Liver (tissue), 9 donors: ENCODE data around the gene GREB1L. TPM values are rescaled to one million over a fixed set of nuclear protein-coding genes. Genes with fewer than 3 reads are reported as not detected.
"Not testable (repeated sequence)": the region's sequence is repeated elsewhere in the genome, so short reads cannot be mapped to it uniquely, and the experiment has no call there.

Experiments
- DNase-seq: peaks from one replicate; pipeline ENCODE4 v3.0.0-alpha.2; 2017; ENCODE audit warnings: low spot score
- H3K27ac ChIP-seq, 2 donors: one replicate each; pipeline ENCODE4 v1.7.0; 2013; ENCODE audit warnings: inconsistent platforms in 2 of 2, low read length in 2 of 2, control low read depth in 1 of 2, low read depth in 1 of 2, mild to moderate bottlenecking in 1 of 2
- H3K27me3 ChIP-seq, 4 donors: one replicate each; pipeline versions ENCODE4 v1.6.1 to v1.7.0; 2013; ENCODE audit warnings: low read length in 3 of 4, inconsistent platforms in 1 of 4, mild to moderate bottlenecking in 1 of 4, moderate library complexity in 1 of 4; ENCODE audit not compliant: control insufficient read depth in 4 of 4, insufficient read depth in 4 of 4
- H3K36me3 ChIP-seq, 4 donors: one replicate each; pipeline versions ENCODE4 v1.6.1 to v1.7.0; 2013; ENCODE audit warnings: low read length in 3 of 4, mild to moderate bottlenecking in 3 of 4, low read depth in 1 of 4, moderate library complexity in 1 of 4; ENCODE audit not compliant: control insufficient read depth in 4 of 4, insufficient read depth in 3 of 4
- H3K4me1 ChIP-seq, 4 donors: one replicate each; pipeline versions ENCODE4 v1.6.1 to v1.7.0; 2013; ENCODE audit warnings: low read length in 3 of 4, mild to moderate bottlenecking in 3 of 4, moderate library complexity in 1 of 4; ENCODE audit not compliant: control insufficient read depth in 4 of 4, insufficient read depth in 4 of 4
- H3K4me3 ChIP-seq, 3 donors: one replicate each; pipeline versions ENCODE4 v1.6.1 to v1.7.0; 2013; ENCODE audit warnings: low read length in 3 of 3, control low read depth in 1 of 3, low read depth in 1 of 3, mild to moderate bottlenecking in 1 of 3
- H3K9ac ChIP-seq, 2 donors: one replicate each; pipeline ENCODE4 v1.7.0; 2013; ENCODE audit warnings: low read length in 2 of 2, mild to moderate bottlenecking in 2 of 2, moderate library complexity in 2 of 2, control low read depth in 1 of 2, low read depth in 1 of 2
- H3K9me3 ChIP-seq, 4 donors: one replicate each; pipeline versions ENCODE4 v1.6.1 to v1.7.0; 2013; ENCODE audit warnings: low read length in 3 of 4; ENCODE audit not compliant: control insufficient read depth in 4 of 4
- ATF3 ChIP-seq: IDR thresholded peaks from 2 replicates; pipeline ENCODE4 v1.6.1; 2016; ENCODE audit warnings: antibody characterized with exemption
- CTCF ChIP-seq: fragments of 150-350 bp; IDR thresholded peaks from 2 replicates; pipeline ENCODE4 v1.5.1; 2017; ENCODE audit warnings: improper control_type of control experiment, low read depth, low read length; ENCODE audit not compliant: missing input control
- EGR1 ChIP-seq, 2 donors: IDR thresholded peaks; 2 replicates each; pipeline ENCODE4 v1.6.1; 2016 to 2018; ENCODE audit warnings: antibody characterized with exemption in 2 of 2, low read depth in 2 of 2
- FOXA1 ChIP-seq: IDR thresholded peaks from 2 replicates; pipeline ENCODE4 v1.6.1; 2016; ENCODE audit warnings: antibody characterized with exemption
- FOXA2 ChIP-seq: IDR thresholded peaks from 2 replicates; pipeline ENCODE4 v1.6.1; 2016; ENCODE audit warnings: antibody characterized with exemption
- GABPA ChIP-seq, 2 donors: IDR thresholded peaks in 1 of 2; conservative IDR thresholded peaks in 1 of 2; 2 replicates each; pipeline ENCODE4 v1.6.1; 2016; ENCODE audit warnings: antibody characterized with exemption in 2 of 2, mild to moderate bottlenecking in 1 of 2, moderate library complexity in 1 of 2
- HNF4G ChIP-seq: IDR thresholded peaks from 2 replicates; pipeline ENCODE4 v1.6.1; 2016; ENCODE audit warnings: antibody characterized with exemption
- JUND ChIP-seq, 2 donors: IDR thresholded peaks; 2 replicates each; pipeline ENCODE4 v1.6.1; 2016; ENCODE audit warnings: antibody characterized with exemption in 2 of 2
- MAX ChIP-seq: IDR thresholded peaks from 2 replicates; pipeline ENCODE4 v1.6.1; 2016; ENCODE audit warnings: antibody characterized with exemption
- NR2F2 ChIP-seq: IDR thresholded peaks from 2 replicates; pipeline ENCODE4 v1.6.1; 2016; ENCODE audit warnings: antibody characterized with exemption
- REST ChIP-seq: IDR thresholded peaks from 2 replicates; pipeline ENCODE4 v1.6.1; 2016; ENCODE audit warnings: antibody characterized with exemption, mild to moderate bottlenecking
- RXRA ChIP-seq, 2 donors: IDR thresholded peaks; 2 replicates each; pipeline ENCODE4 v1.6.1; 2017 to 2018; ENCODE audit warnings: antibody characterized with exemption in 2 of 2, mild to moderate bottlenecking in 1 of 2
- SP1 ChIP-seq: IDR thresholded peaks from 2 replicates; pipeline ENCODE4 v1.6.1; 2018; ENCODE audit warnings: antibody characterized with exemption, mild to moderate bottlenecking
- TAF1 ChIP-seq: conservative IDR thresholded peaks from 2 replicates; pipeline ENCODE4 v1.6.1; 2016; ENCODE audit warnings: antibody characterized with exemption, mild to moderate bottlenecking
- ZBTB33 ChIP-seq: IDR thresholded peaks from 2 replicates; pipeline ENCODE4 v1.6.1; 2016; ENCODE audit warnings: antibody characterized with exemption
- WGBS: extraction: QIAGEN DNeasy Blood & Tissue Kit; methylation state at CpG from one replicate; pipeline ENCODE4 v1.1.7; 2013; 5-methylcytosine and 5-hydroxymethylcytosine counted together
- polyA plus RNA-seq, 2 donors: library from polyadenylated mRNA; stranded (reverse) in 1 of 2; unstranded in 1 of 2; fragments of 200-250 nt in 1 of 2; fragments of >200 nt in 1 of 2; fragmentation: Nextera tagmentation in 1 of 2; extraction: Ambion mirVana in 1 of 2; gene quantifications; one replicate each; pipeline versions ENCODE4 v1.2.1 to v1.2.3, GENCODE V29; 2013 to 2015
- total RNA-seq, 2 donors: library from RNA; depleted of rRNA; stranded (reverse); fragments of >200 nt; gene quantifications; one replicate each; pipeline ENCODE4 v1.2.3, GENCODE V29; 2014
- donor health status: healthy.
- donor health status: healthy.
- donor health status: healthy.
- donor health status: healthy.
- donor health status: healthy.

GREB1L gene
- total and polyA plus RNA-seq, 4 donors, result 1.2 to 13.1 (median 3.0) TPM

- WGBS, result 95% methylated on average over 4 of the region's 4 CpGs
- Histone ChIP-seq H3K9me3 (no peaks in the 10 kb centered on the region), H3K27ac (no peak overlapping the region), H3K4me1 (no peaks in the 10 kb centered on the region), H3K4me3 (no peak overlapping the region), H3K27me3 (no peaks in the 10 kb centered on the region), H3K36me3 (no peaks in the 10 kb centered on the region), H3K9ac (no peak overlapping the region)
- DNase-seq, result no peak
- TF ChIP-seq GABPA (IDR thresholded peaks at IDR 0.05 in 1 of 2, conservative IDR thresholded peaks at IDR 0.05 in 1 of 2) (no peak), FOXA1 (no peak)
Observed at GRCh38 chr18:21277578-21277977, 35.5 kb downstream of the GREB1L start.

- not testable (repeated sequence) for DNase-seq, H3K4me1 ChIP-seq, H3K9me3 ChIP-seq, H3K27me3 ChIP-seq, H3K27ac ChIP-seq, H3K9ac ChIP-seq, H3K4me3 ChIP-seq, H3K36me3 ChIP-seq
- 97% methylated on average over 6 of the region's 6 CpGs for WGBS
Observed at GRCh38 chr18:21278218-21278617, 36.2 kb downstream of the GREB1L start.

GRCh38 chr18:21281603-21282002 is 39.6 kb downstream of the GREB1L start:
- H3K9ac ChIP-seq, result no peak overlapping the region
- no peak for DNase-seq
- no peak overlapping the region for H3K27ac ChIP-seq
- H3K36me3 ChIP-seq, result no peaks in the 10 kb centered on the region
- no peaks in the 10 kb centered on the region for H3K27me3 ChIP-seq
- no peak overlapping the region for H3K4me3 ChIP-seq
- TF ChIP-seq ATF3 (no peak), NR2F2 (no peak), GABPA (IDR thresholded peaks at IDR 0.05 in 1 of 2, conservative IDR thresholded peaks at IDR 0.05 in 1 of 2) (no peak), JUND (IDR thresholded peaks at IDR 0.05) (no peak), SP1 (no peak), CTCF (no peak), RXRA (IDR thresholded peaks at IDR 0.05) (no peak), MAX (no peak), EGR1 (IDR thresholded peaks at IDR 0.05; ENCODE audit: low read depth in 2 of 2) (no peak), TAF1 (no peak), HNF4G (no peak), REST (no peak), ZBTB33 (no peak), FOXA1 (no peak), FOXA2 (no peak)
- no peaks in the 10 kb centered on the region for H3K4me1 ChIP-seq
- no peaks in the 10 kb centered on the region for H3K9me3 ChIP-seq
